Measurements from ENCODE around the gene PKD1L1.

DNA sequence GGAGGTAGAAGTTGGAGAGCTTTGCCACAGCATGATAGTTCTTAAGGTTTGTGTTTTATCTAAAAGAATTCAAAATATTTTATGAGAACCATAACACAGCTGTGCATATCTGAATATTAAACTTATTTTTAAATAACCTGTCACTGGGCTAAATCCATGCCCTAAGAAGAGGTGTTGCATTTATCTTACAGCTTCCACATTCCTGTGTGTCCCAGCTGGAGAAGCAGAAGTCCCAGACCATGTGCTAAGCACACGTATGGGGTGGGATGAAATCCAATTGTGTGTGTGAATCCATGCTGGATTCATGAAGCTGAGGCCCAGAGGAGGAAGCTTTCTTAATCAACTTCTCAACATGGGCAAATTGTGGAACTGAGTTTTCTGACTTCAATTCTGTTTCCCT lies 121.5 kb downstream of the PKD1L1 start:
- TF ChIP-seq, protein P1, sequence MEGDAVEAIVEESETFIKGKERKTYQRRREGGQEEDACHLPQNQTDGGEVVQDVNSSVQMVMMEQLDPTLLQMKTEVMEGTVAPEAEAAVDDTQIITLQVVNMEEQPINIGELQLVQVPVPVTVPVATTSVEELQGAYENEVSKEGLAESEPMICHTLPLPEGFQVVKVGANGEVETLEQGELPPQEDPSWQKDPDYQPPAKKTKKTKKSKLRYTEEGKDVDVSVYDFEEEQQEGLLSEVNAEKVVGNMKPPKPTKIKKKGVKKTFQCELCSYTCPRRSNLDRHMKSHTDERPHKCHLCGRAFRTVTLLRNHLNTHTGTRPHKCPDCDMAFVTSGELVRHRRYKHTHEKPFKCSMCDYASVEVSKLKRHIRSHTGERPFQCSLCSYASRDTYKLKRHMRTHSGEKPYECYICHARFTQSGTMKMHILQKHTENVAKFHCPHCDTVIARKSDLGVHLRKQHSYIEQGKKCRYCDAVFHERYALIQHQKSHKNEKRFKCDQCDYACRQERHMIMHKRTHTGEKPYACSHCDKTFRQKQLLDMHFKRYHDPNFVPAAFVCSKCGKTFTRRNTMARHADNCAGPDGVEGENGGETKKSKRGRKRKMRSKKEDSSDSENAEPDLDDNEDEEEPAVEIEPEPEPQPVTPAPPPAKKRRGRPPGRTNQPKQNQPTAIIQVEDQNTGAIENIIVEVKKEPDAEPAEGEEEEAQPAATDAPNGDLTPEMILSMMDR (IDR thresholded peaks at IDR 0.05), result no peak
- TF ChIP-seq ZFX (IDR thresholded peaks at IDR 0.05; ENCODE audit: borderline replicate concordance), result no peak

Measured in 22Rv1 (cell line).